GM23338 (cell line): ENCODE results near the gene SAA2. TPM values are rescaled to one million over a fixed set of nuclear protein-coding genes. Genes with fewer than 3 reads are reported as not detected.

Source experiments
- ATAC-seq: fragments of 200-7000 bp; cut with Tn5 transposase; 3 replicates; pipeline ENCODE4 v1.9.1; 2020
- DNase-seq: peaks from one replicate; pipeline ENCODE4 v3.0.0-alpha.2; 2015; ENCODE audit warnings: low spot score
- H2AFZ ChIP-seq: fragments of 200-600 bp; sonication (generic); 2 replicates; pipeline ENCODE4 v1.8.0; 2016; ENCODE audit warnings: antibody characterized with exemption, mild to moderate bottlenecking, moderate library complexity
- H3F3A ChIP-seq: fragments of 200-600 bp; sonication (generic); replicated peaks from 2 replicates; pipeline ENCODE4 v1.8.0; 2017; ENCODE audit warnings: antibody characterized with exemption, mixed run types, low read depth
- H3K27ac ChIP-seq: fragments of 200-600 bp; sonication (generic); 2 replicates; pipeline ENCODE4 v1.6.1; 2016; ENCODE audit warnings: low read depth
- H3K27me3 ChIP-seq: fragments of 200-600 bp; sonication (generic); 2 replicates; pipeline ENCODE4 v1.8.0; 2016; ENCODE audit warnings: mild to moderate bottlenecking, mixed run types, moderate library complexity; ENCODE audit not compliant: insufficient read depth
- H3K36me3 ChIP-seq: fragments of 200-600 bp; sonication (generic); 2 replicates; pipeline ENCODE4 v1.8.0; 2016; ENCODE audit warnings: mild to moderate bottlenecking; ENCODE audit not compliant: insufficient read depth
- H3K4me1 ChIP-seq: fragments of 200-600 bp; sonication (generic); 2 replicates; pipeline ENCODE4 v1.8.0; 2016; ENCODE audit warnings: mild to moderate bottlenecking, moderate library complexity; ENCODE audit not compliant: insufficient read depth
- H3K4me2 ChIP-seq: fragments of 200-600 bp; sonication (generic); 2 replicates; pipeline ENCODE4 v1.7.1; 2017; ENCODE audit warnings: mixed run types
- H3K4me3 ChIP-seq: fragments of 200-600 bp; sonication (generic); 2 replicates; pipeline ENCODE4 v1.6.1; 2016; ENCODE audit warnings: mixed run types
- H3K79me2 ChIP-seq: fragments of 200-600 bp; sonication (generic); replicated peaks from 2 replicates; pipeline ENCODE4 v1.8.0; 2017; ENCODE audit warnings: mild to moderate bottlenecking; ENCODE audit not compliant: insufficient read depth
- H3K9me2 ChIP-seq: fragments of 200-600 bp; sonication (generic); 2 replicates; pipeline ENCODE4 v1.8.0; 2017; ENCODE audit not compliant: insufficient read depth
- H4K20me1 ChIP-seq: fragments of 200-600 bp; sonication (generic); replicated peaks from 2 replicates; pipeline ENCODE4 v1.8.0; 2017; ENCODE audit warnings: mild to moderate bottlenecking; ENCODE audit not compliant: insufficient read depth
- H3K27ac Mint-ChIP-seq: 2 replicates; pipeline ENCODE4 v1.8.0; 2020; ENCODE audit warnings: inconsistent platforms, mild to moderate bottlenecking, moderate library complexity, mixed read lengths
- H3K27me3 Mint-ChIP-seq: 3 replicates; pipeline ENCODE4 v1.8.0; 2022; ENCODE audit warnings: low read depth, mild to moderate bottlenecking, moderate library complexity, mixed read lengths, inconsistent platforms; ENCODE audit not compliant: insufficient read depth, poor library complexity
- H3K36me3 Mint-ChIP-seq: 3 replicates; pipeline ENCODE4 v1.8.0; 2021; ENCODE audit warnings: low read depth, mild to moderate bottlenecking, inconsistent platforms, moderate library complexity, mixed read lengths
- H3K4me1 Mint-ChIP-seq: 3 replicates; pipeline ENCODE4 v1.8.0; 2020; ENCODE audit warnings: mild to moderate bottlenecking, inconsistent platforms, mixed read lengths
- H3K4me3 Mint-ChIP-seq: 3 replicates; pipeline ENCODE4 v1.8.0; 2021; ENCODE audit warnings: moderate library complexity, mild to moderate bottlenecking, inconsistent platforms, mixed read lengths
- H3K9me3 Mint-ChIP-seq: 3 replicates; pipeline ENCODE4 v1.8.0; 2020; ENCODE audit warnings: moderate library complexity, mild to moderate bottlenecking, inconsistent platforms, mixed read lengths
- CTCF ChIP-seq, 2 experiments: fragments of 200-600 bp in 1 of 2; sonication (generic) in 1 of 2; conservative IDR thresholded peaks; 2 replicates each; pipeline versions ENCODE4 v1.5.1 to v1.6.1; 2016 to 2017; ENCODE audit warnings: antibody characterized with exemption in 2 of 2, low read depth in 2 of 2, mild to moderate bottlenecking in 2 of 2, moderate library complexity in 1 of 2
- EZH2phosphoT487 ChIP-seq: fragments of 200-600 bp; sonication (generic); IDR thresholded peaks from one replicate; pipeline ENCODE4 v1.8.1; 2018; ENCODE audit warnings: antibody characterized with exemption; ENCODE audit not compliant: unreplicated experiment
- POLR2AphosphoS5 ChIP-seq: IDR thresholded peaks from 2 replicates; pipeline ENCODE4 v1.6.1; 2016; ENCODE audit warnings: antibody characterized with exemption, low read depth
- STAT1 ChIP-seq: IDR thresholded peaks from one replicate; pipeline ENCODE4 v1.6.1; 2016; ENCODE audit warnings: antibody characterized with exemption; ENCODE audit not compliant: unreplicated experiment
- ZNF462 ChIP-seq: fragments of 250-450 bp; sonication (Bioruptor Pico); IDR thresholded peaks from 2 replicates; pipeline ENCODE4 v1.5.0; 2020; ENCODE audit warnings: mild to moderate bottlenecking, moderate library complexity
- polyA plus RNA-seq: library from polyadenylated mRNA; unstranded; fragments of >200 nt; fragmentation: Nextera tagmentation; extraction: Ambion mirVana; gene quantifications from 2 replicates; pipeline ENCODE4 v1.2.1, GENCODE V29; 2016
- total RNA-seq: library from RNA; depleted of rRNA; stranded (reverse); fragments of >200 nt; shearing (Covaris generic); gene quantifications from 2 replicates; pipeline ENCODE4 v1.2.3, GENCODE V29; 2014

SAA2 gene
- total and polyA plus RNA-seq, 2 experiments from 2014 or later = not detected

- TF ChIP-seq ZNF462 (CRISPR knock-in tag) (no peak), EZH2phosphoT487 (no peak), POLR2AphosphoS5 (no peak), CTCF (conservative IDR thresholded peaks at IDR 0.05; ENCODE audit: low read depth in 2 of 2) (no peak)
These were observed 14.6 kb downstream of the SAA2 start (continued) for GRCh38 chr11:18233912-18234311.

- H3K36me3 Mint-ChIP-seq = no peaks in the 10 kb centered on the region
- no peaks in the 10 kb centered on the region for H3K9me2 ChIP-seq
- H3F3A ChIP-seq = no peaks in the 10 kb centered on the region
- H3K9me3 Mint-ChIP-seq = no peaks in the 10 kb centered on the region
- H3K79me2 ChIP-seq = no peaks in the 10 kb centered on the region
- peaks cover 4% of the 10 kb centered on the region for H3K27me3 Mint-ChIP-seq
- no peak overlapping the region for H3K27ac Mint-ChIP-seq
- no peaks in the 10 kb centered on the region for H3K36me3 ChIP-seq
- H2AFZ ChIP-seq = no peak overlapping the region
- no peak for ATAC-seq
- no peak overlapping the region for H3K4me3 ChIP-seq
- H4K20me1 ChIP-seq = no peaks in the 10 kb centered on the region
- H3K27me3 ChIP-seq = no peaks in the 10 kb centered on the region
- no peak overlapping the region for H3K27ac ChIP-seq
- no peak overlapping the region for H3K4me3 Mint-ChIP-seq
- no peak for DNase-seq
- H3K4me2 ChIP-seq = no peak overlapping the region
- H3K4me1 Mint-ChIP-seq = no peaks in the 10 kb centered on the region
- no peaks in the 10 kb centered on the region for H3K4me1 ChIP-seq
- no peak for TF ChIP-seq STAT1
- no peak for TF ChIP-seq CTCF (conservative IDR thresholded peaks at IDR 0.05; ENCODE audit: low read depth in 2 of 2)
These were observed 17.6 kb downstream of the SAA2 start for GRCh38 chr11:18230859-18231258.
